RPMI7951 (cell line): ENCODE data around the gene THOC6. TPM values are rescaled to one million over a fixed set of nuclear protein-coding genes. Genes with fewer than 3 reads are reported as not detected.
"Not testable (repeated sequence)": the region's sequence is repeated elsewhere in the genome, so short reads cannot be mapped to it uniquely, and the experiment has no call there.

ENCODE experiments used
- DNase-seq: peaks from one replicate; pipeline ENCODE4 v3.0.0-alpha.2; 2012; ENCODE audit warnings: low read depth
- total RNA-seq: library from RNA; depleted of rRNA; stranded (reverse); fragments of >200 nt; shearing (Covaris generic); gene quantifications from 2 replicates; pipeline ENCODE4 v1.2.3, GENCODE V29; 2014

Gene THOC6
- total RNA-seq, 1 experiment from 2014 or later = 20.8 TPM

- DNase-seq = no peak
Measured at GRCh38 chr16:3054965-3055733, 31.3 kb downstream of the THOC6 start.

DNA sequence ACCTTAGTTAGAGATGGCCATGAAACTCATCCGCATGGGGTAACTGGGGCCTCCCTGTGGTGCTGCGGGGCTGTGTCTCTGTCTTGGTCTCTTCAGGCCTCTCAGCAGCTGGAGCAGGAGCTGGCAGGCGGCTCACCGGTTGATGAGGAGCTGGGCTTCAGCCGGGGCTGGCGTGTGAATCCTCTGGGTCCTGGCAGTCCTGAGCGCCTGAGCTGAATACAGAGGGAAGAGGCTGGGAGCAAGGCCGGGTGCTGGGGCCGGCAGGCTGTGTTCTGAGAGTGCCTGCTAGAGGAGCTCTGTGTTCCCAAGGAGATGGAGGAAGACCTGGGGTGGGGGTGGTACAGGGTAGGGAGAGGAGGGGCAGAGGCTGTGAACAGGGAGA is 31.9 kb downstream of the THOC6 start:
- not testable (repeated sequence) for DNase-seq

DNA sequence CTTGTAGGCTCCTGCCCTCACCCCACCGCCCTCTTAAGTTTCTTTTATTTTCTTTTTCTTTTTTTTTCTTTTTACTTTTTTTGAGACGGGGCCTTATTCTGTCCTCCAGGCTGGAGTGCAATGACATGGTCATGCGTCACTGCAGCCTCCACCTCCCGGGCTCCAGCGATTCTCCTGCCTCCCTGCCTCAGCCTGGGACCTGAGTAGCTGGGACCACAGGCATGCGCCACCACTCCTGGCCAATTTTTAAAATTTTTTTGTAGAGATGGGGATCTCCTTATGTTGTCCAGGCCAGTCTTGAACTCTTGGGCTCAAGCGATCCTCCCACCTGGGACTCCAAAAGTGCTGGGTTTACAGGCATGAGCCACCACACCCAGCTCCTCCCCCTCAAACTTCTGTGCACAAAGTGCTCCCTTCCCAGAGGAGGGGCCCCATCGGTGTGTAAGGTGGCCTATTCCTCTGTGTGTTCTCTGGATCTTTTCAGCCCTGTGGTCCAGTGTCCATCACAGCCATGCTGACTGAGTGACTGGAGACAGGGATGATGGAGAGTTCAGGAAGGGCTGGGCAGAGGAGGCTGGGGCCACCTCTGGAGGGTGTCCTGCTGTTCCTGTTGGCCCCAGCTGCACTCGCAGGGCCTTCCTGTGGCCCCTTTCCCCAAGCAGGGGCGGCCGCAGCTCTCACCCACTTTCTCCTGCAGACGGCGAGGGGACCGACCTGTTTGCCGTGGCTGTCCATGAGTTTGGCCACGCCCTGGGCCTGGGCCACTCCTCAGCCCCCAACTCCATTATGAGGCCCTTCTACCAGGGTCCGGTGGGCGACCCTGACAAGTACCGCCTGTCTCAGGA is 32.7 kb downstream of the THOC6 start:
- DNase-seq = no peak

- no peak for DNase-seq
Measured at GRCh38 chr16:3057181-3058138, 33.6 kb downstream of the THOC6 start.

DNA sequence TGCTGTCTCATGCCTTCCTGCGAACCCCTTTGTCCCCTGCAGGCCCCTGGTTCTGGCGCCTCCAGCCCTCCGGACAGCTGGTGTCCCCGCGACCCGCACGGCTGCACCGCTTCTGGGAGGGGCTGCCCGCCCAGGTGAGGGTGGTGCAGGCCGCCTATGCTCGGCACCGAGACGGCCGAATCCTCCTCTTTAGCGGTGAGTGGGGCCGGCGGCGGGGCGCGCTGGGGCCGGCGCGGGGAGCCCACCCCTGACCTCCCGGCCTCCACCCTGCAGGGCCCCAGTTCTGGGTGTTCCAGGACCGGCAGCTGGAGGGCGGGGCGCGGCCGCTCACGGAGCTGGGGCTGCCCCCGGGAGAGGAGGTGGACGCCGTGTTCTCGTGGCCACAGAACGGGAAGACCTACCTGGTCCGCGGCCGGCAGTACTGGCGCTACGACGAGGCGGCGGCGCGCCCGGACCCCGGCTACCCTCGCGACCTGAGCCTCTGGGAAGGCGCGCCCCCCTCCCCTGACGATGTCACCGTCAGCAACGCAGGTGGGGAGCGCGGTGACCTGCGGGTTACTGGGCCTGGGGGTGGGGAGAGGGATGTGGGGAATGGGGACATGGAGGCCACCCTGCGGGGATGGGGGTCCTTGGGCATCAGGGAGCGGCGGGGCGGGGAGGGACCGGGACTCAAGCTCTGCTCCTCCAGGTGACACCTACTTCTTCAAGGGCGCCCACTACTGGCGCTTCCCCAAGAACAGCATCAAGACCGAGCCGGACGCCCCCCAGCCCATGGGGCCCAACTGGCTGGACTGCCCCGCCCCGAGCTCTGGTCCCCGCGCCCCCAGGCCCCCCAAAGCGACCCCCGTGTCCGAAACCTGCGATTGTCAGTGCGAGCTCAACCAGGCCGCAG is 34.5 kb downstream of the THOC6 start:
- no peak for DNase-seq

- DNase-seq = peak; percentile 87
Measured at GRCh38 chr16:3059041-3059722, 35.3 kb downstream of the THOC6 start.

DNA sequence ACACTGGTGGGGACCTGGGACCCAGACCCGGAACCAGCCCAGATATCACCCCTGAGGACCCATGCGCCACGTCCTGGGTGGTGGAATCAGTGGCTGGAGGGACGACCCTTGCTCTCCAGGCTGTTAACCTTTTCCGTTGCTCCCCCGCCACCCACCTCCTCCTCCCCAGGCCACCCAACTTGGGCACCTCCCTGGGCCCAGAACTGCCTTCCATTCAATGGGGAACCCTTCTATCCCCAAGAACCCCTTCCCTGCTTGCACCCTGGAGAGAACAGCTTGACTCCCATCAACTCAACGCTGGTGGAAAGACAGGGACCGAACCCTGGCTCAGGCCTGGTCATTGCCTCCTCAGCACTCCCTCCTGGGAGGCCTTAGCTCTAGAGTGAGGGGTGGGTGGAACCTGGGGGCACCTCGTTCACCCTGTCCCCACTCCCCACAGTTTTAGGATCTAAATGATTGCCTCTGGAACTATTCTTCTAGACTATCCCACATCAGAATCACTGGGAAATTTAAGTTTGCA is 35.9 kb downstream of the THOC6 start:
- no peak for DNase-seq

DNA sequence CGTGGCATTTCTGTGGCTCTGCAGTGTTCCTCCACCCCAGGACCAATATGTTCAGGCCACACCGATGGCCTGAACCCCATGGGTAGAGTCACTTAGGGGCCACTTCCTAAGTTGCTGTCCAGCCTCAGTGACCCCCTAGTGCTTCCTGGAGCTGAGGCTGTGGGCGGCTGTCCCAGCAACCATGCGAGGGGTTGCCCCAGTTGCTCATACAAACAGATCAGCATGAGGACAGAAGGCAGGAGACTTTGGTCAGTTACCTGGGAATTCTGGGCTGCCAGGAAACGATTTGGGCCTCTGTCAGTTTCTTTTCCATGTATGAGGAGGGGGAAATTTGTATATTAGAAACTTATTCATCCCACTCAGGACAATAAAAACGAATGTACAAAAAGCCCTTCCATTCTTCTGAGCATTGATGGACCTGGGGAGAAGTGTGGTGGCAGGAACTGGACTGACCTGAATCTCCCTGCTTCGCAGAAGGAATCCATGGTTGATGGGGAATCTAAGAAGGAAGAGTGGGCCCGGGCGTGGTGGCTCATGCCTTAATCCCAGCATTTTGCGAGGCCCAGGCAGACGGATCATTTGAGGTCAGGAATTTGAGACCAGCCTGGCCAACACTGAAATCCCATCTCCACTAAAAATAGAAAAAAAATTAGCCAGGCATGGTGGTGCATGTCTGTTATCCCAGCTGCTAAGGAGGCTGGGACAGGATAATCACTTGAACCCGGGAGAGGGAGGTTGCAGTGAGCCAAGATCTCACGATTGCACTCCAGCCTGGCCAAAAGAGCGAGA is 36.7 kb downstream of the THOC6 start:
- no peak for DNase-seq

DNA sequence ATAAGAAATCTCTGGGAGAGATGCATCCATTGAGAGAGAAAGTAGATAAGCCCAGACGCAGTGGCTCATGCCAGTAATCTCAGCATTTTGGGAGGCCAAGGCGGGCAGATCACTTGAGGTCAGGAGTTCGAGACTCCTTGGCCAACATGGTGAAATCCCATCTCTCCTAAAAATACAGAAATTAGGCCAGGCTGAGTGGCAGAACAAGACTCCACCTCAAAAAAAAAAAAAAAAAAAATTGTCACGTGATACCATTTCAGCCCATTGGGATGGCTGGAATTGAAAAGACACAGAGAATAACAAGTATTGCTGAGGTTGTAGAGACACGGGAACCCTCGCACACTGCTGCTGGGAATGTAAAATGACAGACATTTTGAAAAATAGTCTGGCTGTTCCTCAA is 38.7 kb downstream of the THOC6 start:
- DNase-seq = no peak

GRCh38 chr16:3063625-3064386 is 40.0 kb downstream of the THOC6 start:
- DNase-seq = no peak

DNA sequence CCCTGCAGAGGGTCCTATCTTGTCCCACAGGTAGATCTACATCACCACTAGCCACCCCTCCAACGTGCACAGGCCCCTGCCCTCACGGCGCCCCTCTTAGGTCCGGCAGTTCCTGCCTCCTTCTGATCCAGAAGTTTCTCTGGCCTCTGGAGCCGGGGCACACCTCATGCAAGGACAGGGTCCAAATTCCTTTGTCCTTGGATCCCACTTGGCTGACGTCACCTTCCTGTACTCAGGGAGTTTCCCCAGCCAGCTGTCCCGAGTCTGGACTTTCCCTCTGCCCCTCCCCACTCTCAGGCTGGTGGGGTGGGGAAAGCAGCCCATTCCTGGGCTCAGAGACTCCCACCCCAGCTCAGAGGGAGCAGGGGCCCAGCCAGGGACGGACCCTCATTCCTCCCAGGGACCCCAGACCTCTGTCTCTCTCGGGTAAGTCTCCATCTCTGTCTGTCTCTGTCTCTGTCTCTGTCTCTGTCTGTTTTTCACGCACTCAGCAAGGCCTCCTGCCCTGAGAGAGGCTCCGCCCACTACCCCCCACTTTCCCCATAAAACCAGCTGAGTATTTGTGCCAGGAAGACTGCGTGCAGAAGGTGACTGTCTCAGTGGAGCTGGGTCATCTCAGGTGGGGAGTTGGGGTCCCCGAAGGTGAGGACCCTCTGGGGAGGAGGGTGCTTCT is 41.4 kb downstream of the THOC6 start, which contains the start of gene IL32:
Gene IL32 (plus strand): TSS at position 572 of the 673 bp plus-strand sequence. CDS start 172 bp downstream, outside the sequence.
- DNase-seq = peak; percentile 73

DNA sequence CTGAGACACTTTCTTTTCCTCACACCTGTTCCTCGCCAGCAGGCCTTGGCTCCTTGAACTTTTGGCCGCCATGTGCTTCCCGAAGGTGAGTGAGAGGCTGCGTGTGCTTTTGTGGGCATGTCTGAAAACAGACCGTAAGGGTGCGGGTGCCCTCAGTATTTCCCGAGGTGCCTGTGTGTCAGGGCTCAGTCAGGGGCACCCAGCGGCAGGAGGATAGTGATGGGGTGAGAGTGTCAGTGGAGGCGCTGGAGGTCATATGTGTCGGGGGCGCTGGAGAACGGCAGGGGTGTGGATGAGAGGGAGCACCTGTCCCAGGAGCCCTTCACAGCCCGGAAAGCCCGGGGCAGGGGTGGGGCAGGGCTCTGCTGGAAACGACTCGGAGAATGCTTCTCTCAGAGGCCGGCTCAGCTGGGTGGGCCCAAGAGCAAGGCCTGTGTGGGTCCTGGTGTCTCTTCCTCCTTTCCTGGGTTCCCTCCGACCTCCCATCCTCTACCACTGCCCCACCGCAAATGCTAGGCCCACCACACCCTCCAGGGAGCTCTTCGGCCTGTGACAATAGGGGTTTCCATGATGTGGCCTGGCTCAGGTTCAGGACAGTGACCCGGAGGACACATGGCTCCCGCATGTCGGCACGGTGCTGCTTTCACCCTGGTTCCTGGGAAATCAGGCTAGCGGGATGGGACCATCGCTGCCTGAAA is 42.1 kb downstream of the THOC6 start:
- no peak for DNase-seq

- DNase-seq = no peak
Measured at GRCh38 chr16:3066440-3066748, 42.6 kb downstream of the THOC6 start.

DNA sequence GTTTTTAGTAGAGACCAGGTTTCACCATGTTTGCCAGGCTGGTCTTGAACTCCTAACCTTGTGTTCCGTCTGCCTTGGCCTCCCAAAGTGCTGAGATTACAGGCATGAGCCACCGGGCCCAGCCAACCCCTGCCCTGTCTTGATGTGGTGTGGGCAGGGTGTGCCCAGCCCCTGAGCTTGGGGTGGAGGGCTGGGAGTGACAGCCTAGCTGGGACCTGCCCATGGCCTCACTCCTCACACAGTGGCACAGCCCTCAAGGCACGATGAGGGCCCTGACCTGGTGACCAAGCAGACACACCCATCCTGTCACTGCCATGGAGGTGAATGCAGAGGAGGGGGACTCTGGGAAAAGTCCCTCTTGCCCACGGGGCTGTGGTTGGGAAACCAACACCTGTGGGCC is 44.7 kb downstream of the THOC6 start:
- no peak for DNase-seq

- not testable (repeated sequence) for DNase-seq
Measured at GRCh38 chr16:3069146-3069545, 45.3 kb downstream of the THOC6 start.

DNA sequence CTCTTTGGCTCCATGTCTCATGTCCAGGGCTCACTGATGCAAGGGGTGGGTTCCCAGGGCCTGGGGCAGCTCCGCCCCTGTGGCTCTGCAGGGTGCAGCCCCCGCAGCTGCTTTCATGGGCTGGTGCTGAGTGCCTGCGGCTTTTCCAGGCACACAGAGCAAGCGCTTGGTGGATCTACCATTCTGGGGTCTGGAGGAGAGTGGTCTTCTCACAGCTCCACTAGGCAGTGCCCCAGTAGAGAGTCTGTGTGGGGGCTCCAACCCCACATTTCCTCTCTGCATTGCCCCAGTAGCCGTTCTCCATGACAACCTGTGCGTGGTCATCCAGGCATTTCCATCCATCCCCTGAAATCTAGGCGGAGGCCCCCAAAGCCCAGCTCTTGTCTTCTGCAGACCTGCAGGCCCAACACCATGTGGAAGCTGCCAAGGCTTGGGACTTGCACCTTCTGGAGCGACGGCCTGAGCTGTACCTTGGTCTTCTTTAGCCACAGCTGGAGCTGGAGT is 46.8 kb downstream of the THOC6 start:
- DNase-seq = no peak

DNA sequence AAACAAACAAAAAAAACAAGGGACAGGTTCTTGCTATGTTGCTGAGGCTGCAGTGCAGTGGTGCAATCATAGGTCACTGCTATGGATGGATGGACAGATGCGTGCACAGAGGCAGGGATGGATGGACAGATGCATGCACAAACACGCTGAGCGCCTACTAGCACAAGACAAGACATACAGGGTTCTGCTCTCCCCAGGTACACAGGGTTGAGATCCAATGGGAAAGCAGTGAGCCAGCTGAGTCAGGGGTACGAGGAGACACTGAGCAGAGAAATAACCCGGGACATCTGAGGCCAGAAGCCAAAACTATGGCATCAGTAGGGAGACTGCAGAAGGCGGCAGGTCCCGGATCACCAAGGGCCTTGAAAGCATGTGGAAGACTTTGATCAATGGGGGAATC is 47.8 kb downstream of the THOC6 start:
- DNase-seq = no peak
